Stimulated activated CD4-positive, alpha-beta T cell treated with anti-CD3 and anti-CD28 coated beads, Interleukin-12 subunit alpha, Interleukin-12 subunit beta, amount 100 ng/mL, for 48 hours (primary cell): ENCODE data around the gene KCNK17.

ENCODE experiments used
- DNase-seq, 3 donors: peaks; one replicate each; pipeline ENCODE4 v3.0.0-alpha.2; 2020; ENCODE audit warnings: low read depth in 2 of 3, low spot score in 1 of 3

Gene KCNK17

GRCh38 chr6:39269961-39270360 lies 44.3 kb downstream of the KCNK17 start:
- DNase-seq = no peak

DNA sequence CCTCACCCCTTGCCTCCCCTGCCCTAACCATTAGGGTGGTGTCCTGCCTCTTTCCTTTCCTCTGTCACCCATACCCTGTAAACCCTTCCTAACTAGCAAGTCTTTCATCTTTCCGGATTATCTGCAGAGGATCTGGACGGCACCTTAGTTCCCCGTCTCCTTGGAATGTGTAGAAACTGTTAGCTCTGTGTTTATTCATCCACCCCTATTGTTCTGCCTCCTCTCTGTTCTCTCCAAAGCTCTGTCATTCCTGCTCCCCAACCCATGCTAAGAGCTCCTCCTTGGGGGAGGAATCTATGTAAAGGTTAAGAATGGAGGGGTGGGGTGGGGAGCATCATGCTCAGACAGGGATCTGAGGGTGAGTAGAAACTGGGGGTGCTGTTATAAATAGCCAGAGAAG lies 45.5 kb downstream of the KCNK17 start:
- no peak for DNase-seq

DNA sequence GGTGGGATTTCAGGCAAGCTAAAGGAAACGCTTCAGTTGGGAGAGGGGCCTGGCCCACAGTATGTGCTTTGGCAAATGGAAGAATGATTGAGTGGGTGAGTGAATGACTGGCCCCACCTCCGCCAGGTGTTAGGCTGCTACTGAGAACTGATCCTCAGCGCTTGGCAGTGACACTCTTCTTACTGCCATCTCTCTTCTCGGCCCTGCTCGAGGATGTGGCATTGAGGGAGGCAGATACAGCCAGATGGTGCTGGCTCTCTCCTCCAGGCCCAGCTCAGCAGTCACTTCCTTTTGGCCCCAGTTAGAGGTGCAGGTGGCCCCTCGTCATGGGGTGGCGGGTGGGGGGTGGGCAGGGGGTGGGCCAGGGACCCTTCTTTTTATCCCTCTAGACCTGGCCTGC lies 46.0 kb downstream of the KCNK17 start:
- no peak for DNase-seq

DNA sequence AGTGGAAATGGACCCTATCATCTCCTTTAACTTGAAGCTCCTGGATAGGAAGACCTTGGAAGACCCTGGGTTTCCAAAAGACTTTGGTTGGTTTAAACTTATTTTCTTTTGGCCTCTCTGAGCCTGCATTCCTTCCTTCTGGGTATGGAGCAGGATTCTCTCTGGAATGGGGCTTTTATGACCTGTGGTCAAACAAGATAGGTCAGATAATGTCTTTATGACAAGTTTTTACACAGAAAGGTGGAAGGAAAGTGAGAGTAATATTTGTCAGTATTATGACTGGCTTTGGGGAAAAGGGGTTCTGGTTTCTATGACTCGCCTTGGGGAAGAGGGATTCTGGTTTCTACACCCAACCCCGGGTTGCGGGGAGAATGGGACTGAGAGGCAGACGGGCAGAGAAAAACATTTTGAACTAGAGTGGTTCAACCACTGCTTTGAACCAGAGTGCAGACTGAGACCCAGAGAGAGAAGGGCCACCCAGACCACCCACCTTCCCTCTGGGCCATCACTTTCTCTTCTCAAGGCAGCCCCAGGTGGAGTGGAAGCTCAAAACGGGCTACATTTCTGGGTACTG lies 47.4 kb downstream of the KCNK17 start:
- peak in 1 of 3 donors; percentile 13 for DNase-seq

DNA sequence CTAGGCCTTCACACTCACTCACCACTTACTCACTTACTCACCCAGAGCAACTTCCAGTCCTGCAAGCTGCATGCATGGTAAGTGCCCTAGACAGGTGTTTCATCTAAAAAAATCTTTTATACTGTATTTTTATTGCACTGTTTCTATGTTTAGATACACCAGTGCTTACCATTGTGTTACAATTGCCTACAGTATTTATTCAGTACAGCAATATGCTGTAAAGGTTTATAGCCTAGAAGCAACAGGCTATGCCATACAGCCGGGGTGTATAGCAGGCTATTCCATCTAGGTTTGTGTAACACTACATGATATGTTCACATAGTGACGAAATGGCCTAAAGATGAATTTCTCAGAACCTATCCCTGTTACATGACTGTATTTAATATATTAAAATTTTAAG lies 47.8 kb downstream of the KCNK17 start:
- DNase-seq = no peak

- peak in 1 of 3 donors; percentile 27 for DNase-seq
These were observed 50.7 kb downstream of the KCNK17 start for GRCh38 chr6:39263303-39264037.

DNA sequence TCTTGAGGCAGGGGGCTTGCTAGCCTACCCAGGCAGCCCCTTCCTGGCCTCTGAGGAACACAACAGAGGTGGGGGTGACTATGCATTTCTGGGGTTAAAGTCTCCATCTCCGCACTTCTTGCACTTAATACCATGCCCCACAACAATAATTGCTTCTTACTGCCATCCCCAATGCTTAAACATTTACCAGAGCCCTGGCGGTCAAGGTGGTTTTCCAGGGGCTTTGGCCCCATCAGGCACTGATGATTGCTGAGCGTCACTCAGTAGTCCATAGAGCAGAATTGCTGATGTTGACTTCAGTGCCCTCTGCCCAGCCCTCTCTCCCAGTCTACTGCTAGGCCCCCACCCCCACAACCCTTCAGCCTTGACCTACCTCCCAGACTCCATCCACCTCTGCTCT lies 52.5 kb downstream of the KCNK17 start:
- DNase-seq = no peak

GRCh38 chr6:39260953-39261352 lies 53.3 kb downstream of the KCNK17 start:
- no peak for DNase-seq

GRCh38 chr6:39260456-39260855 lies 53.8 kb downstream of the KCNK17 start:
- no peak for DNase-seq

DNA sequence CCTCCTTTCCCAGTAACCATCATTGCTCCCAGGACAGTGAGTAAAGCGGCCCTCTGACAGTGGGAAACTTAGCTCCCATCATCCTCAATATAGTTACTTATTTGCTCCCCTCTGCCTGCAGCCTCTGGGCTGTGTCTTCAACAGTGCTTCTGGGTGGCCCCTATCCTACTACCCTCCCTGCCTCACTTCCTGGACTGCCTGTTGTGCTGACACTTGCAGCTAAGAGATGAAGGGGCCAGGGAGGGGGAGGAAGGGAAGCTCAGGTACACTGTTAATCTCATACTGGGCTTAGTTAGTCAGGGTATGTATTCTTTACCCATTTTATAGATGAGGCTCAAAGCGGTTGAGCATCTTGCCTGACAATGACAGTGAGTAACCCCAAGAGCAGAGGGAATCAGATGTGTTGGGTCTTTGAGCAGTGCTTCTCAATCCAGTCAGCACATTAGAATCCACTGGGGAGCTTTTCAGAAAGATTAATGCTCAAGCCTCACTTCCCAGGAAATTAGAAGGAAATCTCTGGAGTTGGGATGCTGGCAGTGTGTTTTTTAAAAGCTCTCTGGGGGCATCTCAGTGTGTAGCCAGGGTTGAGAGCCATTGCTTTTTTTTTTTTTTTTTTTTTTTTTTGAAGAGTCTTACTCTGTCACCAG lies 57.8 kb downstream of the KCNK17 start:
- DNase-seq = no peak

GRCh38 chr6:39254999-39255535 lies 59.2 kb downstream of the KCNK17 start:
- no peak for DNase-seq

DNA sequence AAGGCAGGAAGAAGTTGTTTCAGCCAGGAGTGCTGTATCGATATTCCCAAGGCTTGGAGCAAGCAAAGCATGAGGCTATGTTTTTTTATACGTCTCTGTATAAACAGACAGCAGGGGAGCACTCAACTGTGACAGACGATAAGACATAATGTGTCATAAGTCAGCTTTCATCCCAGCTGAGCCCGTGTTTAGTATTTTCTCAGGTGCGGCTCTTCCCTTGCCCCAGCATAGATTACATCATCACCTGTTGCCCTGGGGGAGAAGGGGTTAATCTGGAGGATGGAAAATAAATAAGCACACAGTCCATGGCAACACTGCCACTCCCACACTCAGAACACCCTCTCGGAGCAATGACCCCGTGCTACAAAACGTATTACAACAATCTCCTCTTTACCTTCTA lies 62.8 kb downstream of the KCNK17 start:
- no peak for DNase-seq

DNA sequence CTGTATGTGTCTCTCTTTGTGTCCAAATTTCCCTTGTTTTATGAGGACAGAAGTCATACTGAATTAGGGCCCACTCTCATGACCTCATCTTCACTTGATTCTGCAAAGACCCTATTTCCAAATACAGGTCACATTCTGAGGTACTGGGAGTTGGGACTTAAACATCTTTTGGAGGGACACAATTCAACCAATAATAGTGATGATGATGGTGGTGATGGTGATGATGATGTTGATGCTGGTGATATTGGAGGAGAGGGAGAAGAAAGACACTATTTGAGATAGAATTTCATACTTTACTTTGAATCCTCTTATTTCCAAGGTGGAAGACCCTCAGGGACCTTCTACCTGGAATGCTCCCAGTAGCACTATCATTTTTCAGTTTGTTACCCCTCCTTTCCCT lies 63.7 kb downstream of the KCNK17 start:
- DNase-seq = no peak

DNA sequence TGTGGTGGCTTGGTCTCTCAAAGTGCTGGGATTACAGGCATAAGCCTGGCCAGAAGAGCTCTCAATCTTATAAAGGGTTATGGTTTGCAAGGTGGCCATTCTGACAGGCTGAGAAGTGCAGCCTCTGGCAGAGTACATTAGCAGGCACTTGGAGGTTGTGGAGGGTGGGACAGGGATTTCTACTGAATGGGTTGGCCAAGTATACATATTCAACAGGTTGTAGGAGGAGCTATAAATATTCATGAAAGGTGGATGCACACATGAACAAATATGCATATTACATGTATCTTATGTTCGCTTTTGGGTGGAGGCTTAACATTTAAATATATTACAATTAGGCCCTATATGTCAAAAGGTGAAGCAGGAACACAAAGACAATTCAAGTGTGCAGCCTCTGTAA lies 64.9 kb downstream of the KCNK17 start:
- DNase-seq = no peak
